ENCODE results near the gene CLCN5.

Gene CLCN5

DNA sequence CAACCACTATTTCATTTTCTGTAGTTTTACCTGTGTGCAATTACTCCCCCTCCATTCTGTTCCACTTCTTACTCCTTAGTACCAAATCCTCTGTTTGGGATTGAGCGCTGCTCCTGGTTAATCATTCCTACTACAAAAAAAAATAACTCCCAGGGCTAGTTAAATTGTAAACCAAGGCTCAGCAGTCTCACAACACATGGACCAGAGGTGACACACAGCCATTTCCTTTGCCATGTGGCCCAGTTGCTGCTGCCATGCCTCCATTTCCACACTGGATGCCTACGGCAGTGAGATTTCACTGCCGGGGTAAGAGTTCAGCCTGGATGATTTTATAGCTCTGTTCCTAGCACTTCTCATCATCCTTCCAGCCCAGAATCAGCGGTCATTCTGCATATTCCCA is 171.2 kb downstream of the CLCN5 start:
- DNase-seq, result no peak

DNA sequence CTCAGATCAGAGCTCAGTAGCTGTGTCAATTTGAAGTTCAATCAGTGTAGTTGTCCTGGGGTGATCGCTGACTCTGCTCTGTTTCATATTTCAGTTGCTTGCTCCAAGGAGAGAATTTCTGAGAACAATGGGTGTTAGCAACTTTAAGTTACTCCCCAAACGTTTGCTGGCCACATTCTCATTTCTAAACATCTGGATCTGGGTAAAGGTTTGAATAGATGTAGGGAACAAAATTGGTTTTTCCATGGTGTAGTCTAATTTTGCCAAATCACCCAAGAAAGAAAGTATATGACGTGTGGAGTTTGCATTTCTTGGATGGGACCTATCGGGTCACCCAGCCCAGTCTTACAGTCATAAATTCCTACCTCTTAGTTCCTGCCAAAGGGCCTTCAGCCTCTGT is 174.7 kb downstream of the CLCN5 start:
- DNase-seq, result no peak

DNA sequence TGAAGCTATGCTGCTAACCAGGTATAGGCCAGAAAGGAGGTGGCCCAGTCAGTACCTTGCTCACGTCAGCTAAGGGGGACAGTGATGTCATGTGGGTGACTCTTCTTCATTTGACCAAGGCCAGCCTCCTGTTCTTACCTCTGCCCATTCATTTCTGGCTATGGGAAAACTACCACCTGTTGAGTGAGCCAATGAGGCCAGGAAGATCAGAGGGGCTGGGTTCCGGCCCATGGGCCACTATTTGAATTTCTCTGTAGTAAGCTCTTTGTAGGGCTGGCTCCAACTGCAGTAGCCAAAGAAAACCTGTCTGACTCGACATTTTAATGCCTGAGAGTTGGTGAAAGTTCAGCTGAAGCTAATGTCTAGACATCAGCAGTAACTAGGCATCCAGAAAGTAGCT is 175.8 kb downstream of the CLCN5 start:
- no peak for DNase-seq

DNA sequence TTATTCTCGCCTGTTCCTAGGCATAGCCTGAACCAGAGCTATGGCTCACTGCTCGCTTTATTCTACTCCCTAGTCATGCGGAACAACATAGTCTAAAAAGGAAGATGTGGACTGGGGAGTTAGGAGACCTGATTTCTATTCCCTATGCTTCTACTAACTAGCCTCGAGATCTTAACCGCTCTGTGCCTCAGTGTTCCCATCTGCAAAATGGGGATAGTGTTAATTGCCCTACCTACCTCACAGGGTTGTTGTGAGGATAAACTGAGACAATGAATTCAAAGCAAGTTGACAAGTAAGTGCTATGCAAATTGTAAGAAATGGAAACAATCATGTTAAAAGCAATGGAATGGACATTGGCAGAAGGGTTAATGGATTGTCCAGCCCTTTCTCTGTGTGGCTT is 176.4 kb downstream of the CLCN5 start:
- no peak for DNase-seq

DNA sequence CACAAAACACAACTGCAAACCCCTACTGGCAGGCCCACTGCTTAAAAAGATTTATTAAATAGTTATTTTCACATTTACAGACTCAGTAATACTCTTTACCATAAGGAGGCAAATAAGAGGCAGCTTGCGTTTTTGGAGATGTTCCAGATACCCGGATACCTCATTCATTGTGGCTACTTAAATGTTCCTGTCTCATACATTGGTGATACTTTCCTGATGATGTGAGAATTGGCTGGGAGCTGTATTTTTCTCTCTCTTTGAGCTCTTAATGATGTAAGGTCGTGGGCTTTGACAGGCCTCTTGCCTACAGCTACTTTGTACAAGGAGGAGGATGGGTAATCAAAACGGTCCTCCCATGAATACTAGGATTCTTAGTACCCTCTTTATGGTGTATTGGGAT is 176.9 kb downstream of the CLCN5 start:
- DNase-seq, result no peak

DNA sequence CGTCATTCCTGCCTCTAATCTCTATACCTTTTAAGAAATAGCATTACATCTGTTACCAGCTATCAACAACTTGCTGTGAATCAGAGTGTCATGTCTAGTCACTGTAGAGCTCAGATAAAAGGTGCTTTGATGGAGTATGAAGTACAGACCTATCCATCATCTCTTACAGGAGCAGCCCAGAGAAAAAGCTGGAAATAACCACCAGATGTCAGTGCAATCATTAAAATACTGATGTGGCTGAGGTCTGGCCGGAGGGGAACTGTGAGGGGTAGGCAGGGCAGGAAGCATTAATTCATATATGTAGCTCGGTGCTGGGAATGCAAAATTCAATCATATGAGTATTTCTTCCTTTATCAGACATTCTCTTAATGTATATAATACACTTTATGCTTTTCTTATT is 177.8 kb downstream of the CLCN5 start:
- no peak for DNase-seq

DNA sequence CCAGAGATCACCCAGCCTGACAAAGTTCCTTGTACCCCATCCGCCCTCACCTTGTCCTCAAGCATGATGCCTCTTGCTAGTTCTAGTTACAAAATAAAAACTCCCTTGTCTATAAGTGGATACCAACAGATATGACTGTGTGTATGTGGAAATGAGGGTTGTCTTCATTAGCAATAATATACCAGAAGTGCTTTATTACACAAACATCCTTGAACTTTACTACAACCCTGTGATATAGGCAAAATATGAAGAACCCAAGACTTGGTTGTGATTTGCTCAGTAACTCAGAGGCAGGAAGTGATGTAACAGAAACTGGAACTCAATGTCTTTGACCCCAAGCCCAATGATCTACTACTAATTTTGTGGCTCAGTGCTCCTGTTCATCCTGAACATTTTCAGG is 180.8 kb downstream of the CLCN5 start:
- no peak for DNase-seq

DNA sequence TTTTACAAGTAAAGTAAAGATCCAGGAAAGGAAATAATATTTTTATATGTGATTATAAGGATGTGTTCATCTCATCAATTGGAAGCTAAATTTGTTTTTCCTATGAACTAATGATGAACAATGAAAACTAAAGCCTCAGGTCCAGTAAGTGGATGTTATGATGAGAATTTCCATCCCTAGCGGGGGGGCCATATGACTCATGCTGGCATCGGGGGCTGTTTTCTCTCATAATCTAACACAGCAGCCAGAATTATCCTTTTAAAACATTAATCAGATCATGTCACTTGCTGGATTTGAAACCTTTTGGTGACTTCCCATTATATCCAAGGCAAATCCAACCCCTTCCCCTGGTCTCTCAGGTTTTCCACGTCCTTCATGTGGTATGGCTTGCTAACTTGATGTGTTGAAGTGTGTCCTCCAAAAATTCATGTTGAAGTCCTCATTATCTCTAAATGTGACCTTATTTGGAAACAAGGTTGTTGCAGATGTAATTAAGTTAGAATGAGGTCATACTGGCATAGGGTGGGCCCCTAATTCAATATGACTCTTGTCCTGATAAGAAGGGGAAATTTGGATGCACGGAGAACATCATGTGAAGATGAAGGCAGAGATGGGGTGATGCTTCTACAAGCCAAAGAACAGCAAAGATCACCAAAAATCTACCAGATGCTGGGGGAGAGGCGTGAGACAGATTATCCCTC is 181.6 kb downstream of the CLCN5 start:
- no peak for DNase-seq

DNA sequence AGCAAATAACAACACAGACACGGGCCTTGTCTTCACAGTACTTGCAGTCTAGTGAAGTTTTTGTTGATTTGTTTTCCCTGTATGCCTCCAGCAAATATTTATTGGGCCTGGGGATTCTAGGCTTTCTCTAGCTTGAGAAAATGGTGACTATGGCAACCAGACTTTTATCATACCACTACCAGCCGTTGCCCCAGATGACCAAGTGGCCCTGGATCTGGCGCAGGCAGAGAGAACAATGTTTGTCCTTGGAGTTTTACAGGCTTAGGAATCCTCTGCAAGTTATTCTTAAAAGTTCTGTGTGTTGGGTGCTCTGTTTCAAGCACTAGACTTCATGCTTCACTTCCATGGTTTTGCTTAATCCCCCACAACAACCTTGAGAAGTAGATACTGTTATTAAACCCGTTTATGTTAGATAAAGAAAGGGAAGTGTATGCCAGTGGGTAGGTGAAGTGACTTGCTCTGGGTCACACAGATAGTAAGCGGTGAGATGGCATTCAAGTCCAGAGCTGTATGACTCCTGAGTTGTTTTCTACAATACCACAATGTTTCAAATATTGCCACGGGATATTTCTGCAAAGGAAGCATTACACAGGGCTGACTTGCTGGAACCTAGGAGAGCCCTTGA is 183.8 kb downstream of the CLCN5 start:
- no peak for DNase-seq

DNA sequence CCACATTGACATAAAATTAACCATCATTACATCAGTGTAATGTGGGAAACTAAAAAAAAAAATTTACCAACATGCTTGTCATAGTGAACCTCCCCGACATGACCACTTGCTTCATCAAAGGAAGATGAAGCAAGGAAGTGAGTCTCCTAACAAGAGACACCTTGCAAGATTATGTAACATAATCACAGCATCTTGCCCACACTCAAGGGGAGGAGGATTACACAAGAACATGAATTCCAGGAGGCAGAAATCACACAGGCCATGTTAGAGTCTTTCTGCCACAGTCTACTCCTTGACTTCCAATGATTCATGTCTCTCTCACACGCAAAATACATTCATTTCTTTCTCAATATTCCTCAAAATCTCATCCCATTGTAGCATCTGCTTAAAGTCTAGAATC is 185.1 kb downstream of the CLCN5 start:
- no peak for DNase-seq

DNA sequence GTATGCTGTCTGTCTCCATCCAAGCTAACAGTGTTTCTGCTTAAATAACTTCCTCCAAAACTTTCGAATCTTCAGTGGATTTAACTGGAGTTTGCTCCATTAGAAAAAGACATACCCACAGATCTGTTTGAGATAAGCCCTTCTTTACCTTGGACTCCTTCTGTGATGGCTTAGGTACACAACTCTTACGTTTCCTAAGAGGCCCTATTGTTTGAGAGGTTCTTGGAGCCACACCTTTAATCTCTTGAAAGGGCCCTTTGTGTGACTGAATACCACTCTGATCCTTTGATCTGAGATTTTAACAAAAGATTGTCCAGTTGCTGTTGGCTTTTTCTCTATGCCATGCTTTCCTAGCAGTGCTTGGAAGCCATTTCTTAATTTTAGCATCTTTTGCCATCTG is 185.9 kb downstream of the CLCN5 start:
- DNase-seq, result no peak

DNA sequence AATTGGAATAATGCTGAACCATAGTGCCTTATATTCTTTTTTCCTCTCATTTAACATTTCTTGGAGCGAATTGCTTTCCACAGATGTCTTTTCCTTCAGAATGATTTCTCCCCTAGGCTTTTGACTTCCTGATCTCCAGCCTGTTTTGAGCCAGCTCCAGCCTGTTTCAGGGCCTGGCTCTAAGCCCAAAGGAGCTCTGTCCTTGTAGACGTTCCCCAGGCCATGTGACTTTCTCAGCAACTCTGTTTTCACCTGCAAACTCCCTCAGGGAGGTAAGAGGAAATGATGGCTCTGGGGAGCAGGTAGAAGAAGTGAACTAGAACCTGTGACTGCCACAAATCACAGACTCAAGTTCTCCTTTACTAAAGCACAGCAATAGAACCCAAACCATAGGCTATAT is 189.3 kb downstream of the CLCN5 start:
- DNase-seq, result no peak

DNA sequence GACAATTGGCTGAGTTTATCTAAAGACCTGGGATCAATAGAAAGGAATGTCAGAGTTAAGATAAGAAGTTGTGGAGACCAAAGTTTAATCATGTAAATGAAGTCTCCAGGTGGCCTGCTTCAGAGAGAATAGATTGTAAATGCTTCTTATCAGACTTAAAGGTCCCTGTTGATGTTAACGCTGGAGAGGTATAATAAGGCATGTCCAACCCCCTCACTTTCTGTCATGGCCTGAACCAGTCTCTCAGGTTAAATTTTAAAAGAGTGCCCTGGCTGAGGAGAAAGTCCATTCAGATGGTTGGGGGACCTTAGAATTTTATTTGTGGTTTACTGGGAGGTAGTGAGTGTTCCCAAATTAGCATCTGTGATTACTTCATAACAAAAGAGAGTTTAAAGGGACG is 191.7 kb downstream of the CLCN5 start:
- DNase-seq, result no peak

DNA sequence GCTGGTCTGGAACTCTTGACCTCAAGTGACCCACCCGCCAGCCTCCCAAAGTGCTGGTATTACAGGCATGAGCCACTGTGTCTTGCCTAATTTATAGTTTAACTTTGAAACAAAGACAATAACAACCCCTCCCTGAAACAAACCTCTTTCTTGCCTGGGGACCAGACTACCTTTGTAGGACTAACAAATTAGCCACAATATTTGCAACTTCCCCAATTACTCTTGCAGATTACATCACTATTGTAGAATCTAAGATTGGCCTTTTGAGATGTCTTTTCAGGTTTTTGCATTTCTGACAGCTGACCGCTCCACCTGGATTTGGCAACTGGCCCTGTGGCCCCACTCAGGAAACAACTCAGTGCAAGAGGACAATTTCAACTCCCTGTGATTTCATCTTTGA is 193.6 kb downstream of the CLCN5 start:
- no peak for DNase-seq

DNA sequence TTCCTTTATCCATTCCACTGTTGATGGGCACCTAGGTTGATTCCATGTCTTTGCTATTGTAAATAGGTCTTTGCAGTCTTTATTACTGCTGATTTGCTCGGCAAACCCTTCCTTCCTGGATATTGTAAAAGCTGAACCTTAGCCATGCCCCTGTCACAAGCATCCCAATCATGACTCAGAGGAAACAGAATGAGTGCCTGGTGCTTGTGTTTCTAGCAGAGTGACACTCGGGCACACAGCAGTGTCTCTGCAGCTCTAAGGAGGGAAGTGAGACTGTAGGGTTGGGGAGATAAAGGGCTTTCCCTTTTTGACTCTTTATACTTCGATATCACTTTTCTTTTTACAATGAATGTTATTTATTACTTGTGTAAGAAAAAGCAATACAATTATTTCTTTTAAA is 195.1 kb downstream of the CLCN5 start:
- no peak for DNase-seq

DNA sequence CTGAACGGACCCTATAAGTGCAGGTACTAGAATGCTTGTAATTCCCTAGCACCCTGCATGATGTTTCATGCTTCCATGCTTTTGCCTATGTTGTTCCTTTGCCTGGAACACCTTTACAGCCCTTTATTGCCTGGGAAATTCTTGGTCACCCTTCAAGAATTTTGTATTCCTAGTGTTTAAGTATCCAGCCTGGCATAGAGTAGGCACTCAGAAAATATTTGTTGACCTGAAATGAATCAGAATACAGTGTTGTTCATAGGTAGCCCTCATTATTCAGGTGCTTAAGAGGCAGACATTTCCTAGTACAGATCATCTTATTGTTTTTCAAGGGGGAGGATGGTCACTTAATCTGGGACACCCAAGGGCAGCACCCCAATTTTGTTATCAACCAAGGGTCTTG is 203.1 kb downstream of the CLCN5 start:
- no peak for DNase-seq

DNA sequence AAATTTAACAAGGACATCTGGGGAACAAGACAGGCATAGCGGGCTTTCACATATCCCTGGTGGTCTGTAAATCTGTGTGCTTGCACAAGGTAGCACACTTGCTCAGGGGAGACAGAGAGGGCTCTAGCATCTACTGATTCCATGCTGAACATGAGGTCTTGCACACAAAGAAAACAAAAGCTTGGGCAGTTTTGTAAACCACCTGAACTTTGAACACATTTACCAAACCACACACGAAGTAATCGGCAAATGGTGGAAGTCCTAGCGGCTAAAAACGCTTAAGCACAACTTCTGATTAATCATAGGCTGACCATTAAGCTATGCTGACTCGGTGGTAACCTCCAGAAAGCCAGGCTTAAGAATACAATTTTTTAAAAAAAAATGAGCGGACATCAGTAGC is 225.6 kb downstream of the CLCN5 start:
- DNase-seq, result no peak

Data from NCI-H2171 (cell line).